Heart right ventricle (tissue), 16 donors: ENCODE data around the gene TIMM22. TPM values are rescaled to one million over a fixed set of nuclear protein-coding genes. Genes with fewer than 3 reads are reported as not detected.
A peak's percentile ranks its signal among the peaks of the same experiment; 100 is the strongest.

ENCODE experiments used
- ATAC-seq, 8 donors: fragments of 200-7000 bp; cut with Tn5 transposase; one replicate each; pipeline ENCODE4 v1.9.1; 2020; ENCODE audit warnings: mild to moderate bottlenecking in 8 of 8, moderate library complexity in 8 of 8, moderate number of reproducible peaks in 1 of 8
- DNase-seq, 2 donors: peaks; one replicate each; pipeline ENCODE4 v3.0.0-alpha.2; 2020
- H3K27ac ChIP-seq, 10 donors: fragments of 200-600 bp; sonication (generic) in 2 of 10; one replicate each; pipeline versions ENCODE4 v1.5.0 to v1.8.0; 2020 to 2022; ENCODE audit warnings: mild to moderate bottlenecking in 3 of 10
- H3K27me3 ChIP-seq, 7 donors: fragments of 200-600 bp; one replicate each; pipeline ENCODE4 v1.8.0; 2021 to 2022; ENCODE audit warnings: mild to moderate bottlenecking in 2 of 7
- H3K36me3 ChIP-seq, 9 donors: fragments of 200-600 bp; sonication (generic) in 1 of 9; one replicate each; pipeline versions ENCODE4 v1.5.0 to v1.8.0; 2020 to 2022; ENCODE audit warnings: mild to moderate bottlenecking in 2 of 9
- H3K4me1 ChIP-seq, 9 donors: fragments of 200-600 bp; sonication (generic) in 1 of 9; one replicate each; pipeline versions ENCODE4 v1.5.0 to v1.8.0; 2020 to 2022; ENCODE audit warnings: mild to moderate bottlenecking in 4 of 9
- H3K4me3 ChIP-seq, 10 donors: fragments of 200-600 bp; sonication (generic) in 2 of 10; one replicate each; pipeline versions ENCODE4 v1.5.0 to v1.8.0; 2020 to 2022; ENCODE audit warnings: mild to moderate bottlenecking in 7 of 10, moderate library complexity in 2 of 10
- H3K9me3 ChIP-seq, 11 donors: fragments of 200-600 bp in 10 of 11; sonication (generic) in 2 of 11; one replicate each; pipeline versions ENCODE4 v1.5.0 to v1.8.0; 2013 to 2022; ENCODE audit warnings: mild to moderate bottlenecking in 2 of 11, control low read depth in 1 of 11, moderate library complexity in 1 of 11
- CTCF ChIP-seq, 9 donors: fragments of 200-600 bp; sonication (generic) in 2 of 9; IDR thresholded peaks; one replicate each; pipeline versions ENCODE4 v1.5.0 to v1.8.0; 2021 to 2022; ENCODE audit warnings: antibody characterized with exemption in 9 of 9, mild to moderate bottlenecking in 5 of 9, moderate library complexity in 1 of 9
- WGBS, 2 donors: extraction: QIAGEN DNeasy Blood & Tissue Kit; methylation state at CpG; one replicate each; pipeline ENCODE4 v1.1.7; 2013; ENCODE audit warnings: inconsistent platforms in 1 of 2; 5-methylcytosine and 5-hydroxymethylcytosine counted together
- intact Hi-C, 10 donors: fragments of 100-400 bp; cut with DNase I; formaldehyde crosslinking; loops; one replicate each; pipeline versions ENCODE4 v1.11.1 to v1.14.2; 2022
- polyA plus RNA-seq, 2 donors: library from polyadenylated mRNA; stranded (reverse); fragments of 200-250 nt; gene quantifications; one replicate each; pipeline ENCODE4 v1.2.3, GENCODE V29; 2013
- total RNA-seq, 10 donors: library from RNA; stranded (reverse); fragmentation: NEBNext Ultra II Directional in 3 of 10; extraction: Animal tissue kit (Norgen Biotek cat#: 25700) in 3 of 10; gene quantifications; one replicate each; pipeline versions ENCODE4 v1.2.1 to v1.2.4, GENCODE V29; 2021 to 2023
- donor health status: Arrhythmogenic right ventricular cardiomyopathy.
- donor health status: ischemic (EF 13 %, LVEDD 7.1; RV severe dilation, severe dysfunction).
- donor health status: healthy with polysubstance abuse.
- donor health status: DM: no; HTN: yes; CAD: no.
- donor health status: DM: no; HTN: no; CAD: no.
- donor health status: ischemic (EF 25% LVEDD 6.9; RV normal size, moderate dysfunction).
- donor health status: ischemic (EF 25% LVEDD 5.7; RV mildly dilated, moderate dysfunction).
- donor health status: healthy.
- donor health status: DM: yes; HTN: yes; CAD: no.
- donor health status: Ischemic cardiomyopathy.
- donor health status: ischemic (EF 35%, LVEDD 5.7; RV mildly dilated, moderate dysfunction).
- donor health status: nonischemic (EF 11% LVEDD 7.7; RV severe dilation, severe dysfunction).
- donor health status: DM: yes; HTN: yes; CAD: no.
- donor health status: PGD.
- donor health status: ischemic (EF 29% LVEDD 5.4; RV normal size, mild dysfunction).
- donor health status: nonischemic (EF 23%, LVEDD 6.1; RV moderate dilation, normal function).

The TIMM22 gene
- total and polyA plus RNA-seq, 12 donors = 12.5 to 19.8 (median 17.5) TPM

GRCh38 chr17:962670-963069, 34.3 kb upstream of the TIMM22 start:
- peaks cover 0 to 6% (median 0%) of the 10 kb centered on the region in 9 donors for H3K4me1 ChIP-seq
- H3K36me3 ChIP-seq = peaks cover 0 to 4% (median 0%) of the 10 kb centered on the region in 9 donors
- no peak for TF ChIP-seq CTCF (IDR thresholded peaks at IDR 0.05)

GRCh38 chr17:964876-965275, 32.1 kb upstream of the TIMM22 start:
- intact Hi-C loops = no loop called here
- Histone ChIP-seq H3K9me3 (no peaks in the 10 kb centered on the region), H3K27me3 (peaks cover 0 to 10% (median 0%) of the 10 kb centered on the region in 7 donors), H3K36me3 (no peaks in the 10 kb centered on the region), H3K4me3 (no peak overlapping the region), H3K4me1 (peaks cover 0 to 3% (median 0%) of the 10 kb centered on the region in 9 donors), H3K27ac (no peak overlapping the region)
- TF ChIP-seq CTCF (IDR thresholded peaks at IDR 0.05) = no peak
- WGBS, 2 donors = 59 to 71% methylated on average over 14 of the region's 14 CpGs
- ATAC-seq (peak in 1 of 8 donors; percentile 39), DNase-seq (no peak)

More at GRCh38 chr17:962670-963069, 34.3 kb upstream of the TIMM22 start:
- Histone ChIP-seq H3K4me3 (no peak overlapping the region), H3K9me3 (no peaks in the 10 kb centered on the region), H3K27me3 (peaks cover 0 to 4% (median 0%) of the 10 kb centered on the region in 7 donors), H3K27ac (no peak overlapping the region)
- ATAC-seq (no peak), DNase-seq (no peak)
- WGBS, 2 donors = 80 to 83% methylated on average over 11 of the region's 11 CpGs
- intact Hi-C loops = no loop called here

DNA sequence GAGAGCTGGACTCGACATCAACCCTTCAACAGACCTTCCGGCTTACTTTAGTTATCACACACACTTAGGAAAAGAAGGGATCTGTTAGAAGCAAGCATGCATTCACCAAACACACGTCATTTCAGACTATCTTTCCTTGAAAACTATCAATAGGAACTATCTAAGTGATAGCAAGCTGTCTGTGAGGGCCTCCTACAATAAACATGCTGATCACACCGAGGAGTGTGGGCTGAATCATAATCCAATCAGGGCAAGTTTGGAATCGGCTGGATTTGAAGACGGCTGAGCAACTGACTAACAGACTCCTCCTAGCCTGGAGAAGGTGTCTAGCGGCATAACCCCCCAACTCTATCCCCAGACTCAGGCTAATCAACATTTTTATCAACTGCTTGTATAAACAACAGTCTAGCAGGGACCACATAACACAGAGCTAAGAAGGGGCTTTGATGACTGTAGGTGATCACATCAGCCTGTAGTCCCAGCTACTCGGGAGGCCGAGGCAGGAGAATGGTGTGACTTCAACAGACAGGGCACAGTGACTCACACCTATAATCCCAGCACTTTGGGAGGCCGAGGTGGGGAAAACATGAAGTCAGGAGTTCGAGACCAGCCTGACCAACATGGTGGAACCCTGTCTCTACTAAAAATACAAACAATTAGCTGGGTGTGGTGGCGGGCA, 31.5 kb upstream of the TIMM22 start:
- WGBS, 2 donors = 76 to 78% methylated on average over 12 of the region's 12 CpGs
- Histone ChIP-seq H3K36me3 (no peaks in the 10 kb centered on the region), H3K27ac (no peak overlapping the region), H3K9me3 (no peaks in the 10 kb centered on the region), H3K4me1 (peaks cover 0 to 3% (median 0%) of the 10 kb centered on the region in 9 donors), H3K4me3 (no peak overlapping the region), H3K27me3 (peaks cover 0 to 10% (median 0%) of the 10 kb centered on the region in 7 donors)
- no peak for TF ChIP-seq CTCF (IDR thresholded peaks at IDR 0.05)
- intact Hi-C loops = no loop called here
- ATAC-seq (no peak), DNase-seq (no peak)

DNA sequence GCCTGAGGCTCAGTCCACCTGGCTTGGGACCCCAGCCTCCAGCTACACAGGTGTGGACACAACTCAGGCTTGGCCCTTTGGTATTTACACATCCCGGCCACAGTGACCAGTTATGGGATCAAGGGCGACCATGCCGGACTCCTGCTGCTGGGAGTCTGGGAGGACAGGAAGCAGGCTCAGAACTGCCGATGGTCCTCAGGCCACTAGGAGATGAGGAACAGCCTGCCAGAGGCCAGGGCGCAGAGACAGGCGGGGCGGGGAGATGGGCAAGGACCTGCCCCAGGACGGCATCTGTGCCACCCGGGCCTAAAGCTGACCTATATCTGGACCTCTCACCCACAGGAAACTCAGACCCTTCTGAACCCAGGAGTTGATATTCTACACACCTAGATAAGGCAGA, 29.8 kb upstream of the TIMM22 start:
- no peak for ATAC-seq
- intact Hi-C loops = no loop called here
- 93 to 94% methylated on average over 9 of the region's 9 CpGs for WGBS, 2 donors
- H3K9me3 ChIP-seq = no peaks in the 10 kb centered on the region
- DNase-seq = no peak
- H3K4me1 ChIP-seq = peaks cover 0 to 3% (median 0%) of the 10 kb centered on the region in 9 donors
- no peak for TF ChIP-seq CTCF (IDR thresholded peaks at IDR 0.05)
- H3K27me3 ChIP-seq = peaks cover 0 to 14% (median 0%) of the 10 kb centered on the region in 7 donors
- no peak overlapping the region for H3K4me3 ChIP-seq
- H3K36me3 ChIP-seq = no peaks in the 10 kb centered on the region
- no peak overlapping the region for H3K27ac ChIP-seq
